ENCODE data around the gene ARPIN. TPM values are rescaled to one million over a fixed set of nuclear protein-coding genes. Genes with fewer than 3 reads are reported as not detected.

ARPIN gene
- total RNA-seq, 1 experiment from 2014 or later = 3.5 TPM

DNA sequence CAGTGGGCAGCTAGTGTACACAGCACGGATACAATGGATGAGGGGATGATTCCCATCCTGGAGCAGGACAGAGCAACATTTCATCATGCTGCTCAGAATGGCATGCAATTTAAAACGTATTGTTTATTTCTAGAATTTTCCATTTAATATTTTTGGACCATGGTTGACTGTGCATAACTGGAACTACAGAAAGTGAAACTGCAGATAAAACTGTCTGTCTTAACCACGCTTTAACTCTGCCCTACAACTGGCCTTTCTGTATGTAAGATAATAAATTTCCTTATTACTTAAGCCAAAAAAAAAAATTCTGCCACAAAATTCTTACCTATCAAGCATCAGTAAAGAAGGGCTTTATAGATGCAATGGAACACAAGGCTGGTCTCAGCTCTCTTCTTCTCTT lies 52.3 kb downstream of the ARPIN start:
- ATAC-seq (no peak), DNase-seq (ENCODE audit: low spot score) (no peak)
- peaks cover 3% of the 10 kb centered on the region; the same call in 1 of the 2 replicates for H3K9me3 Mint-ChIP-seq
- no peak for TF ChIP-seq OVOL2 (CRISPR knock-in tag; IDR thresholded peaks at IDR 0.05; ENCODE audit: borderline replicate concordance)
- H3K4me1 Mint-ChIP-seq = no peaks in the 10 kb centered on the region
- peaks cover 23% of the 10 kb centered on the region for H3K36me3 Mint-ChIP-seq
- CTCF ChIA-PET = interaction anchor here (1.6 kb wide), 1 partner anchor 14 kb away, joined by 8 read pairs; no protein-coding TSS in a partner anchor
- H3K27me3 Mint-ChIP-seq (ENCODE audit: low read depth) = no peaks in the 10 kb centered on the region
- POLR2A ChIA-PET = no interaction called here
- H3K27ac Mint-ChIP-seq = no peak overlapping the region
- no peak overlapping the region for H3K4me3 Mint-ChIP-seq

DNA sequence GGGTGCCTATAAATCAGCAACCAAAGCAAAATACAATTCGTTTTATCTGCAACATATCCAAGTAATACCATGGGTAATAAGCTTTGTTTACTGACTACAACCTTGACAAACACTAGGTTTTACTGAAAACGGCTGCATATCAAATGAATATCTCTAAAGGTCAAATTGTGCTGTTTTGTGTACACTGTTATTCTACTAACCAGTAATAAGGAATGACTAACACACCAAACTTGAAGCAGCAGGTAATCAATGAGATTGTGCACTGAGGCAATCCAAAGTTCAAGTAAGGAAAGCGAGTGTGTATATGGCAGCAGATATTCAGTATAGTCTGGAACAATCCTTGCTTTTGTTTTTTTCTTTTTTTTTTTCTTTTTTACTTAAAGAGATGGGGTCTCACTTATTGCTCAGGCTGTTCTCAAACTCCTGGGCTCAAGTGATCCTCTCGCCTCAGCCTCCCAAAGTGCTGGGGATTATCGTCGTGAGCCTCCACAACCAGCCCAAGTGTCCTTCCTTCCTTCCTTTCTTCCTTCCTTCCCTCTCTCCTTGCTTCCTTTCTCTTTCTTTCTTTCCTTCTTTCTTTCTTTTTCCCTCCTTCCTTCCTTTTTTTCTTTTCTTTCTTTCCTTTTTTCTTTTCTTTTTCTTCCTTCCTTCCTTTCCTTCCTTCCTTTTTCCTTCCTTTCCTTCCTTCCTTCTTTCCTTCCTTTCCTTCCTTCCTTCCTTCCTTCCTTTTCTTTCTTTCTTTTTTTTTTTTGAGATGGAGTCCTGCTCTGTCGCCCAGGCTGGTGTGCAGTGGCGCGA lies 53.9 kb downstream of the ARPIN start:
- H3K4me3 Mint-ChIP-seq = no peak overlapping the region
- H3K27ac Mint-ChIP-seq = no peak overlapping the region
- CTCF ChIA-PET = no interaction called here
- no peak for DNase-seq (ENCODE audit: low spot score)
- H3K27me3 Mint-ChIP-seq (ENCODE audit: low read depth) = no peaks in the 10 kb centered on the region
- peaks cover 21% of the 10 kb centered on the region for H3K36me3 Mint-ChIP-seq
- TF ChIP-seq MXD4 (CRISPR knock-in tag; IDR thresholded peaks at IDR 0.05; ENCODE audit: borderline replicate concordance) (no peak), MYBL2 (CRISPR knock-in tag; IDR thresholded peaks at IDR 0.05) (no peak), TEAD4 (CRISPR knock-in tag; IDR thresholded peaks at IDR 0.05) (no peak), ZNF121 (CRISPR knock-in tag; IDR thresholded peaks at IDR 0.05) (no peak), SOX15 (CRISPR knock-in tag; IDR thresholded peaks at IDR 0.05) (no peak), NR2C2 (CRISPR knock-in tag; IDR thresholded peaks at IDR 0.05) (no peak), ZNF219 (CRISPR knock-in tag; IDR thresholded peaks at IDR 0.05; ENCODE audit: borderline replicate concordance) (no peak), ATF1 (CRISPR knock-in tag; IDR thresholded peaks at IDR 0.05) (no peak), ZNF138 (CRISPR knock-in tag; conservative IDR thresholded peaks at IDR 0.05) (no peak), ZNF263 (CRISPR knock-in tag; IDR thresholded peaks at IDR 0.05; ENCODE audit: low read depth) (no peak)
- TF ChIP-seq, protein P1, sequence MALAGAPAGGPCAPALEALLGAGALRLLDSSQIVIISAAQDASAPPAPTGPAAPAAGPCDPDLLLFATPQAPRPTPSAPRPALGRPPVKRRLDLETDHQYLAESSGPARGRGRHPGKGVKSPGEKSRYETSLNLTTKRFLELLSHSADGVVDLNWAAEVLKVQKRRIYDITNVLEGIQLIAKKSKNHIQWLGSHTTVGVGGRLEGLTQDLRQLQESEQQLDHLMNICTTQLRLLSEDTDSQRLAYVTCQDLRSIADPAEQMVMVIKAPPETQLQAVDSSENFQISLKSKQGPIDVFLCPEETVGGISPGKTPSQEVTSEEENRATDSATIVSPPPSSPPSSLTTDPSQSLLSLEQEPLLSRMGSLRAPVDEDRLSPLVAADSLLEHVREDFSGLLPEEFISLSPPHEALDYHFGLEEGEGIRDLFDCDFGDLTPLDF (CRISPR knock-in tag; IDR thresholded peaks at IDR 0.05) = no peak
- TF ChIP-seq, protein P2, sequence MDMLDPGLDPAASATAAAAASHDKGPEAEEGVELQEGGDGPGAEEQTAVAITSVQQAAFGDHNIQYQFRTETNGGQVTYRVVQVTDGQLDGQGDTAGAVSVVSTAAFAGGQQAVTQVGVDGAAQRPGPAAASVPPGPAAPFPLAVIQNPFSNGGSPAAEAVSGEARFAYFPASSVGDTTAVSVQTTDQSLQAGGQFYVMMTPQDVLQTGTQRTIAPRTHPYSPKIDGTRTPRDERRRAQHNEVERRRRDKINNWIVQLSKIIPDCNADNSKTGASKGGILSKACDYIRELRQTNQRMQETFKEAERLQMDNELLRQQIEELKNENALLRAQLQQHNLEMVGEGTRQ (CRISPR knock-in tag; IDR thresholded peaks at IDR 0.05) = no peak
- H3K9me3 Mint-ChIP-seq = peaks cover 3% of the 10 kb centered on the region; the same call in 1 of the 2 replicates
- ATAC-seq = no peak
- POLR2A ChIA-PET = no interaction called here
- no peaks in the 10 kb centered on the region for H3K4me1 Mint-ChIP-seq

DNA sequence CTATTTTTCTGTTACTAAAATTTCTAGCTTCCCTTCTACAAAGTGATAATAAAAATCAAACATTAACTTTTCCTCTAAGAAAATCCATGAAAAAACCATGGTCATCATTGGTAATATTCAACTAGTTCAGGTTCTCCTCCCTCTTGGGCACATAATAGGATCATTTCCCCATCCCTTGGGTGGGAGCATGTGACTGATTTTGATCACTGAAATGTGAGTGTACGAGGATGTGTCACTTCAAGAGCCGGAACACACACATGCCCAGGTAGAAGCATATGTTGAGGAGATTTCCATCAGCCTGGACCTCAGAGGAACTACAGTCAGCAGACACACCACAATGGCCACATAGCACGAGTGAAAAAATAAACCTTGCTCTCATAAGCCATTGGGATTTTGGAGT lies 55.1 kb downstream of the ARPIN start:
- ATAC-seq (no peak), DNase-seq (ENCODE audit: low spot score) (no peak)
- Mint-ChIP-seq H3K4me3 (no peak overlapping the region), H3K4me1 (no peaks in the 10 kb centered on the region), H3K27ac (no peak overlapping the region), H3K36me3 (peaks cover 29% of the 10 kb centered on the region), H3K27me3 (ENCODE audit: low read depth) (no peaks in the 10 kb centered on the region; the same call in 1 of the 2 replicates), H3K9me3 (peaks cover 6% of the 10 kb centered on the region; the same call in 1 of the 2 replicates)
- ChIA-PET POLR2A (no interaction called here), CTCF (interaction anchor here (1.5 kb wide), 1 partner anchor 17 kb away, joined by 7 read pairs; no protein-coding TSS in a partner anchor)
- TF ChIP-seq, protein P2 (CRISPR knock-in tag; IDR thresholded peaks at IDR 0.05) = no peak

- POLR2A ChIA-PET = no interaction called here
- CTCF ChIA-PET = no interaction called here
- no peak for DNase-seq (ENCODE audit: low spot score)
- Mint-ChIP-seq H3K27me3 (ENCODE audit: low read depth) (no peaks in the 10 kb centered on the region; the same call in 1 of the 2 replicates), H3K36me3 (peaks cover 40% of the 10 kb centered on the region), H3K4me1 (no peaks in the 10 kb centered on the region), H3K27ac (no peak overlapping the region), H3K4me3 (no peak overlapping the region), H3K9me3 (peaks cover 6% of the 10 kb centered on the region; the same call in 1 of the 2 replicates)
- ATAC-seq = no peak
- TF ChIP-seq ZNF138 (CRISPR knock-in tag; conservative IDR thresholded peaks at IDR 0.05) (no peak), ERG (CRISPR knock-in tag; IDR thresholded peaks at IDR 0.05) (no peak), NR3C1 (CRISPR knock-in tag; conservative IDR thresholded peaks at IDR 0.05; ENCODE audit: low read depth) (no peak), ZNF219 (CRISPR knock-in tag; IDR thresholded peaks at IDR 0.05; ENCODE audit: borderline replicate concordance) (no peak)
- TF ChIP-seq, protein P1 (CRISPR knock-in tag; IDR thresholded peaks at IDR 0.05) = no peak
- TF ChIP-seq, protein P3, sequence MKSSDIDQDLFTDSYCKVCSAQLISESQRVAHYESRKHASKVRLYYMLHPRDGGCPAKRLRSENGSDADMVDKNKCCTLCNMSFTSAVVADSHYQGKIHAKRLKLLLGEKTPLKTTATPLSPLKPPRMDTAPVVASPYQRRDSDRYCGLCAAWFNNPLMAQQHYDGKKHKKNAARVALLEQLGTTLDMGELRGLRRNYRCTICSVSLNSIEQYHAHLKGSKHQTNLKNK (CRISPR knock-in tag; IDR thresholded peaks at IDR 0.05) = no peak
- TF ChIP-seq, protein P4, sequence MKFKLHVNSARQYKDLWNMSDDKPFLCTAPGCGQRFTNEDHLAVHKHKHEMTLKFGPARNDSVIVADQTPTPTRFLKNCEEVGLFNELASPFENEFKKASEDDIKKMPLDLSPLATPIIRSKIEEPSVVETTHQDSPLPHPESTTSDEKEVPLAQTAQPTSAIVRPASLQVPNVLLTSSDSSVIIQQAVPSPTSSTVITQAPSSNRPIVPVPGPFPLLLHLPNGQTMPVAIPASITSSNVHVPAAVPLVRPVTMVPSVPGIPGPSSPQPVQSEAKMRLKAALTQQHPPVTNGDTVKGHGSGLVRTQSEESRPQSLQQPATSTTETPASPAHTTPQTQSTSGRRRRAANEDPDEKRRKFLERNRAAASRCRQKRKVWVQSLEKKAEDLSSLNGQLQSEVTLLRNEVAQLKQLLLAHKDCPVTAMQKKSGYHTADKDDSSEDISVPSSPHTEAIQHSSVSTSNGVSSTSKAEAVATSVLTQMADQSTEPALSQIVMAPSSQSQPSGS (CRISPR knock-in tag; IDR thresholded peaks at IDR 0.05; ENCODE audit: borderline replicate concordance, low read depth) = no peak
Measured at GRCh38 chr15:89855948-89856347, 56.8 kb downstream of the ARPIN start.
